ENCODE measurements around the gene CARNS1. TPM values are rescaled to one million over a fixed set of nuclear protein-coding genes. Genes with fewer than 3 reads are reported as not detected.

The CARNS1 gene, protein sequence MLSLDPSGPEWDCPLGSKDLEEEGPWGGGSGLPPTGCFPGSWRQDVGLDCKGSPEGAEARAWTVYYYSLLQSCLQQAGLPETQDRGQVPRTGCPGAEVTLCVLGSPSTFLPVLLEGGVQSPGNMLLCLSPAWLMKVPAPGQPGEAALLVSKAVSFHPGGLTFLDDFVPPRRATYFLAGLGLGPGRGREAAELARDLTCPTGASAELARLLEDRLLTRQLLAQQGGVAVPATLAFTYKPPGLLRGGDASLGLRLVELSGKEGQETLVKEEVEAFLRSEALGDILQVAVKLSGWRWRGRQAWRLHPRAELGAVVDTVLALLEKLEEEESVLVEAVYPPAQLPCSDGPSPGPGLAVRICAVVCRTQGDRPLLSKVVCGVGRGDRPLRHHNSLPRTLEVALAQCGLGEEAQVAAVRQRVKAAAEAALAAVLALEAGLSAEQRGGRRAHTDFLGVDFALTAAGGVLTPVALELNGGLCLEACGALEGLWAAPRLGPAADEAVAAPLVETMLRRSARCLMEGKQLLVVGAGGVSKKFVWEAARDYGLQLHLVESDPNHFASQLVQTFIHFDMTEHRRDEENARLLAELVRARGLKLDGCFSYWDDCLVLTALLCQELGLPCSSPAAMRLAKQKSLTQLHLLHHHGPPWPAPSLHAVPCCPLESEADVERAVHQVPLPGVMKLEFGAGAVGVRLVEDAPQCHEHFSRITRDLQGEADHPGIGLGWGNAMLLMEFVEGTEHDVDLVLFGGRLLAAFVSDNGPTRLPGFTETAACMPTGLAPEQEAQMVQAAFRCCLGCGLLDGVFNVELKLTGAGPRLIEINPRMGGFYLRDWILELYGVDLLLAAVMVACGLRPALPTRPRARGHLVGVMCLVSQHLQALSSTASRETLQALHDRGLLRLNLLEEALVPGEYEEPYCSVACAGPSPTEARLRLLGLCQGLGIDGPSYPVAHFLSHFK
- 0.14 to 0.19 TPM (median 0.14 TPM) in 5 replicates for total RNA-seq (2022; extraction: Qiagen RNA extraction; ENCODE audit: low read depth)

DNA sequence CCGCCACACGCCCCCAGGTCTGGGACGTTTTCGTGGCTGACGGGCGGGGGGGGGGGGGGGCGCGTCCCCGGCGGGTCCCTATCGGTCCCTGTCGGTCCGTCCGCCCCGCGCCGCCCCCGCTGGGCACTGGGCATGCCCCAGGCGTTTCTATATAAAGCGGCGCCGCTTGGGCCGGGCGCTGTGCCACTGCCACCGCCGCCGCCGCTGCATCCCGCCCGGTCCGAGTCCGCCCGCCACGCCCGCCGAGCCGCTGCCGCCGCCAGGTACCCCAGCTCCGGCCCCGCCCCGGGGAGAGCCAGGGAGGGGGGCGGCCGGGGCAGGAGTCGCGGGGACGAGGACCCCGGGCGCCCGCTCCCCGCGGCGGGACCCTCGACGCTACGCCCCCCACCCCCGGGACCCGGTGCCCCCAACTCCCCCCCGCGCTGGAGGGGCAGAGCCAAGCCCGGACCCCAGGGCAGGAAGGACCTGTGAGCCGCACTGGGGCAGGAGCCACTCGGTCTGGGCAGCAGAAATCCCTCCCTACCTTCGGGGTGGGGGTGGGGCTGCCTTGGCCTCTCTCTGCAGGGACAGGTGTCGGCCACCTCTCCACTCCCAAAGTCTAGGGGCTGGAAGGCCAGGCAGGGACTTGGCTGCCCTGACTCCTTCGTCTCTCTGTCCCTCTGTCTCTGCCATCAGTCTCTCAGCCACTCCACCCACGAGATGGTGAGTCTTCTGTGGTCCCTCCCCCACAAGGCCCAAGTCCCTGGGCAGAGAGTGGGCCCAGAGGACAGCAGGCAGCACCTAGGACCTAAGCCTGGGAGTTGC lies at the start of gene CARNS1:
TSS of gene CARNS1 (plus strand) at position 178 of the 804 bp plus-strand sequence. CDS start at position 700, 522 bp downstream.

DNA sequence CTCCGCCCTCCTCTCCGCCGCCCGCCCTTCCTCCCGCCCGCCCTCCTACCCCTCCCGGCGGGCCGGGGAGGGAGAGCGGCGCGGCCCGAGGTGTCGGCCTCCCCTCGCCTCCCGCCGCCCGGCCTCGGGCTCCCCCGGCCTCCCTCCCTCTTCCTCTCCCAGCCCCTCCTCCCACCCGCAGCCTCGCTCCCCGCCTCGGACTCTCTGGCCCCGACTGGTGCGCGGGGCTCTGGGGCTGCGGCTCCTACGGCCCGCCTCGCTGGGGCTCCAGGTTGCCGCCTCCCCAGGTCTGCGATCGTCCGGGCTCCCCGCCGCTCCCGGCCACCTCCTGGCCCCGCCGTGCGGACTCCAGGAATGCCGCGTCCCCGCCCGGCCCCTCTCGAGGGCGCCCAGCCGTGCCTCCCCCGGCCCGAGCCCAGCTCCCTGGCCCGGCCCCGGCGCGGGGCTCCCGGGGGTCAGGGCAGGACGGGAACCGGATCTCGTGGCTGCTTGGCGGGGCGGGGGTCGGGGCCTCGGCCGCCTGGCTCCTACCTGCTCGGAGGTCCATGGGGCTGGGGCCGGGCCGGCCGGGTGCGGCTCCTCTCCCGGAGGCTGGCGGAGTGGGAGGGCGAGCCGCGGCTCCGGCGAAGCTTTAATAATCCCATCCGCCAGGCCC lies 42.4 kb upstream of the CARNS1 start, which contains the start of gene CLCF1:
TSS of gene CLCF1 (minus strand) at position 606 of the 655 bp plus-strand sequence. CDS start at position 547, 59 bp downstream.

DNA sequence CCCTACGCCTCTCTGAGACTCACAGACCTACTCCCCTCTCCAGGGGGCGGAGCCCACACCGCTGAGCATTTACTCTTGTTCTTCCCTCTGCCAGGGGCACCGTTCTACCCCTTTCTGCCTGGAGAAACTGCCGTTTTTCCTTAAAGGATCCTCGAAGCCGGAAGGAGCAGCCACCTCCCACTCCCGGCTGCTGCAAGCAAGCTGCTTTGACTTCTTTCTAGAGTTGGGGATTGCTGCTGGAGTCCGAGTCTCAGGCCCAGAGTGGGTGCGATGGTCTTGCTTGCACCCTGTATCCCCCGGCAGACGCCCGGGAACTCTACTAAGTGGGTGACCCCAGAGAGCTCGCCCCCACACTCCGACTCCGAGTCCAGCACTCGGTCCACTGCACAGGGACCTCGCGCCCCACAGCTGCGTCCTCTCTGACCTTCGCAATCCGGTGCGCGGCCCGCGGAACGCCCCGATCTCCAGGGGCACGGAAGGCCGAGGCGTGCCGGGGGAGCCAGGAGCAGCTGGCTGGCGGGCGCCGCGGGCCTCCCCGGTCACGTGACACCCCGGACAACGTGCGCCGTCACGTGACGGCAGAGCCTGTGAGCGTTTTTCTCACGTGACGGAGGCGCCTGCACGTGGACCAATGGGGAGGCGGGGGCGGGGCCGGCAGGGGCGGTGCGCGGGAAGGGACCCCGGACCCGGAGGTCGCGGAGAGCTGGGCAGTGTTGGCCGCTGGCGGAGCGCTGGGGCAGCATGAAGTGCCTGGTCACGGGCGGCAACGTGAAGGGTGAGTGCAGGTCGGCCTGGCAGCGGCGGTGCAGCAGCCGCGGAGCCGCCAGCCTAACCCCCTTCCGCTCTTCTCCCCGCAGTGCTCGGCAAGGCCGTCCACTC lies 23.9 kb upstream of the CARNS1 start, which contains the start of gene RAD9A:
TSS of gene RAD9A (plus strand) at position 683 of the 879 bp plus-strand sequence. CDS start at position 742, 59 bp downstream.

DNA sequence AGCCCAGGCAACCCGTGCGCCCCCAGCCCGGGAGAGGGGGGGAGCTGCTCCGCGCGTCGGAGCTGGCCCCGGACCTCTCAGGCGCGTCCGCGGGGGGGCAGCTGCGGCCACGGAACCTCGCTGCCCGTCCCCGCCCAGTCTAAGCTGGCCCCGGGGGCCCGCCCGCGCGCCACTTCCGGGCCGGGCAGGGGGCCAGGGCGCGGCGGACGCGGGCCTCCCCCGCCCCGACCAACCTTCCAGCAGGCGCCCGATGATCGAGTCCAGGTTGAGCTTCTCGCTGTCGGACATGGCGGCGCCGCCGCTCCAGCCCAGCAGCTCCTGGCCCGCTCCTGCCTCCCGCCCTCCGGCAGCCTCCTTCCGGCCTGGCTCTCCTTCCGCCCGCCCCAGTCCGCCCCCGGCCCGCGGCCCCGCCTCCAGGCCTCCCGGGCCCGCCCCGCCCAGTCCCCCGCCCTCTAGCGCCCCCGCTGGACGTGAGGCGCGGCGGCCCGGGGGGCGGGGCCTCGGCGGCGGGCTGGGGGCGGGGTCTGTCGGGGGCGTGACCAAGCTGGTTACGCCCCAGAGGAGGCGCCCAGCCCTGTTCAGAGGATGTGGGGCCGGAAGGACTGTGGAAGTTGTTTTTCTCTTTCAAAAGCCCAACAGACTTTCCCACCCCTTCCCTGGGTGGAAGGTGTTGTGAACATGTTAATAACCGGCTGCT lies 13.8 kb upstream of the CARNS1 start, which contains the start of gene PPP1CA:
TSS of gene PPP1CA (minus strand) at position 364 of the 697 bp plus-strand sequence. CDS start at position 288, 76 bp downstream.

DNA sequence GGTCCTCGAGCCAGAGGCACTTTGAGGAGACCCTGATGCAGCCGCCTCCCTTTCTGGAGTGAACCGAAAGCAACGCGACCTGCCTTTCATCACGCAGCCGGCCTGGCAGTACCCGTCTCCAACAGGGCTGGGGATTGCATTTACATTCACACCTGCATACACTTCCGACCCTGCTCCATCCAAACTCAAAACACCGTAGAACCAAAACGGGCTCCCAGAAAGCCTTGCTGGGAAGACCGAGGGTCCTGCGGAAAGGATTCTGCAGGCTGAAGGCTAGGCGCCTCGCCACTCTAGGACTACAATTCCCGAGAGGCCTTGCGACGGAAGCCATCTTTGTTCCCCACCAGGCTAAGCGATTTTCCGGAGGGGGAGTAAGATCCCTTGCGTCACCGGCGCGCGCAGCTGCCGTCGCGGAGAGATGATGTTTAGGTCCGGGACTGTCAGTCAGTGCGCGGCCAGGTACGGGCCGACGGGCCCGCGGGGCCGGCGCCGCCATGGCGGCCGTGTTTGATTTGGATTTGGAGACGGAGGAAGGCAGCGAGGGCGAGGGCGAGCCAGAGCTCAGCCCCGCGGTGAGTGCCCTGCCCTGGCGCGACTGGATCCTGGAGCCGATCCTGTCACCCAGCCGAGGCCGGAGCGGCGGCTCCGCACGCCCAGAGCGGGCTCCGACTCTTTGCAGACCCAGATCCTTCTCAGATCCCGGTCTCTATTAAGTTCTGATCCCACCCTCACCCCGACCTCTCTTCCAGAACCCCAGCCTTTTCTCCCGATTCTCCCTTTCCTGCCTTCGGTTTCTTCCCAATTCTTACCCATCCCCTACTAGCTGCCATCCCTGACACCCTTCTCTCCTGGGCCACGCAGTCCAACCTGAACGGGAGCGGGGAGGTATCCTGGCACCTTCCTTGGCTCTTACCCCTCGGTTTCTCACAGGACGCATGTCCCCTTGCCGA lies 12.8 kb downstream of the CARNS1 start, which contains the start of gene RPS6KB2:
TSS of gene RPS6KB2 (plus strand) at position 443 of the 950 bp plus-strand sequence. CDS start at position 495, 52 bp downstream.

DNA sequence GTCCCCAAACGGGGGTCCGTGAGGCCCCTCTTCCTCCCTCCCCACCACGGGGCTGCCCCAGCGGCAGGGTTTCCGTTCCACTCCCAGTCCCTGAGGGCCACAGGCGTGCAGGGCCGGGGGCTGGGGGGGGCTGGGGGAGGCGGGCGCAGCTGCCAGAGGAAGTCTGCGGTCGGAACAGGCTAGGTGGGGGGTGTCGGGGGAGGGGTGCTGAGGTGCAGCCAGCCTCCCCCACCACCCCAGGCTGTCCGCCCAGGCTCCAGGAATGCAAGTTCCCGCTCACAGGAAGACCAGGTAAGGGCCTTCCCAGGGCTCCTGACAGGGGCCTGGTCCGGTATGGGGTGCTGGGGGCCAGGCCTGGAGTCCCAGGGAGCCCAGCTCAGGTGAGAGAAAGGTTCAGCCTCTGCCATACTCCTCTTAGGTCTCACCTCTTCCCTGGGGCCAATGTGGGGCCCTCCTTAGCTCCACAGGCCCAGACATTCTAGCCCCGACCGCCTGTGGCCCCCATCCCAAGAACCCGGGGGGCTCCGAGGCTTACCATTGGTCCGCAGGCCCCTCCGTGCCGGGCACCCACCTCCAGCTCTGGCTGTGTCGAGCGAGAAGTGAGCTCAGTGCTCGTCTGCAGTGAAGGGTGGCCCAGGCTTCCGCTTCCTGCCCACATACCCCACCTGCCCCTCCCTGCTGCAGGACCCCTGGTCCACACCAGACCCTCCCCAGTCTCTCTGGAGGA lies 21.8 kb downstream of the CARNS1 start, which contains the start of gene PTPRCAP:
TSS of gene PTPRCAP (minus strand) at position 601 of the 727 bp plus-strand sequence. CDS start at position 538, 63 bp downstream.

DNA sequence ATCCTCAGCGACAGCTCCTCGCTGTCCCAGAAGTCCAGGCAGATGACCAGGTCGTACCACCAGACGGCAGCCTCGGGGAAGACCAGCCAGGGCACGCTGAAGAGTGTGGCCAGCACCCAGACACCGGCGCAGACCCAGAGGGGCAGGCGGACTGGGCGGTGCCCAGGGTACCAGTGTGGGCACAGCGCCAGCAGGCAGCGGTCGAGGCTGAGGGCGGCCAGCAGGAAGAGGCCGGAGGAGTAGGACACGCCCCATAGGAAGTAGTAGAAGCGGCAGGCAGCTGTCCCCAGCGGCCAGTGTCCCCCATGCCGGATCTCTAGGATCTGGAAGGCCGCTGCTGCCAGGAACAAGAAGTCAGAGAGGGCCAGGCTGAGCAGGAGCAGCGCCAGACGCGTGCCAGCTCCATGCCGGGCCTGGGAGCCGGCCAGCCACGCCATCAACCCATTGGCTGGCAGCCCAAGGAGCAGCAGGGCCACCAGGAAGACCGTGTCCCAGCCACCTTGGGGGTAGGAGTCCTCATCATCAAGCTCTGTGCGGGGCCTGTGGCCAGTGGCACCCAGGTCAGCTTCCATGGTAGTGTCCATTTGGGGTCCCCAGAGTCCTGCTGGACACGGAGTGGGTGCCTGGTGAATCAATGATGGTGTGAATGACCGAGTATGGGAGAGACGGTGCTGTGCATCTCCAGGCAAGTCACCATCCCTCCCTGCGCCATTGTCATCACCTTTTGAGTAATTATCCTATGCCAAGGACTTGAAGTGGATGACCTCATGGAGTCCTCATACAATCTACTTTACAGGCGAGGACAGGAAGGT lies 36.9 kb downstream of the CARNS1 start, which contains the start of gene GPR152:
TSS of gene GPR152 (minus strand) at position 589 of the 812 bp plus-strand sequence. CDS start at position 584, 5 bp downstream.

DNA sequence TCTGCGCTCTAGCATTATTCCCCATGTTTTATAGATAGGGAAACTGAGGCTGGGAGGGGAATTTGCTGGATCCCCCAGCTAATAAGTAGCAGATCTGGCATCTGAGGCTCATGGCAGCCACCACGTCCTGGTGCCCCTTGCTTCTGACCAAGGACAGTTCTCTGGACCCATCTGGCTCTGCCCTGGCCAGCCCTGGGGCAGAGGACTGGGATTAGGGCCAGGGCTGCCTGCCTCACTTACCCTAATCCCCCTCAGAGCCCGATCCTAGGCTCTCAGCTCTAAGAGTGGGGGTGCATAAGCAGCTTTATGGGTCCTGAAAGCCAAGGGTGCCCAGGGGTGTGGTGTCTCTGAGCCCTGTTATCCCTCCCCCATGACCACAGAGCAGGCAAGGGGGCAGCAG lies 39.6 kb downstream of the CARNS1 start, which contains the start of gene CABP4:
TSS of gene CABP4 (plus strand) at position 301 of the 400 bp plus-strand sequence. CDS start at position 371, 70 bp downstream.

DNA sequence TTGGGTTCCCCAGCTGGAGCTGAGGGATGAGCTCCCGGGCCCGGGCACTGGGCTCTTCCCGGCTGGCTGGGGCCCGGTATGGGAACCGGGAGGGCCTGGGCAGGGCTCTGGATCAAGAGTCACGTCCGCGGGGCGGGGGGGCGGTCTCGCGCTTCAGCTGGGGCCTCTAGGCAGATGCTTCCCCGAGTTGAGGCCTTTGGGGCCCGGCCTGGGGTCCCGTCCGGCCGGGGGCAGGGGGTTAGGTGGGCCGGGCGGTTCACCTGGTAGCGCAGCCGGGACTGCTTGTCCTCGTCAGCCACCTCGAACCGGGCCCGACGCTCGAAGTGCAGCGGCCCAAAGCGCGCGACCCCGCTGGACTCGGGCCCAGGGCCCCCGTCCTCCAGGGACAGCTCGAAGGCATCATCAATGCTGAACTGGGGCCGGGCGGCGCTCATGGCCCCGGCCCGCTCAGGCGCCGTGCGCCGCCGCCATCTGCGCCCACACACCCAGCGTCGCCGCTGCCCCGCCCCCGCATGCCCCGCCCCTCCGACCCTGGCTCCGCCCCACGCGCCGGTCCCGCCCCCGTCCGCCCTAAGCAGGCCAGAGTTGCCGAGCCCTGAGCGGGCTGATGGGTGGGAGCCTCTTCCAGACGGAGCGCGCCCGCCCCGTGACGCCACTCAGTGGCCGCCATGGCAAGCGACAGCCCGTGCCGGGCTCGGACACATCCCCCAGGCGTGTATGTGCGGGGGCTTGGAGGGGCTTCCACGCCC lies 53.5 kb downstream of the CARNS1 start, which contains the start of gene TMEM134:
TSS of gene TMEM134 (minus strand) at position 493 of the 749 bp plus-strand sequence. CDS start at position 434, 59 bp downstream.

Other genes starting within 250 kb of the CARNS1 start
- gene GRK2, start 149.2 kb upstream of the CARNS1 start, total RNA-seq (2022; extraction: Qiagen RNA extraction; ENCODE audit: low read depth), result 25.8 to 39.1 TPM (median 36.4 TPM) in 5 replicates
- gene ANKRD13D, start 126.4 kb upstream of the CARNS1 start, total RNA-seq (2022; extraction: Qiagen RNA extraction; ENCODE audit: low read depth), result 18.7 to 29.1 TPM (median 26.9 TPM) in 5 replicates
- 16.6 to 32.1 TPM (median 27.6 TPM) in 5 replicates for gene SSH3, start 112.1 kb upstream of the CARNS1 start, total RNA-seq (2022; extraction: Qiagen RNA extraction; ENCODE audit: low read depth)
- gene POLD4, start 62.1 kb upstream of the CARNS1 start, total RNA-seq (2022; extraction: Qiagen RNA extraction; ENCODE audit: low read depth), result 192 to 253 TPM (median 224 TPM) in 5 replicates
- 49.7 to 54.8 TPM (median 52.5 TPM) in 5 replicates for gene CLCF1, start 42.1 kb upstream of the CARNS1 start, total RNA-seq (2022; extraction: Qiagen RNA extraction; ENCODE audit: low read depth)
- 23.3 to 34.3 TPM (median 31.1 TPM) in 5 replicates for gene RAD9A, start 23.7 kb upstream of the CARNS1 start, total RNA-seq (2022; extraction: Qiagen RNA extraction; ENCODE audit: low read depth)
- 267 to 305 TPM (median 288 TPM) in 5 replicates for gene PPP1CA, start 13.8 kb upstream of the CARNS1 start, total RNA-seq (2022; extraction: Qiagen RNA extraction; ENCODE audit: low read depth)
- gene TBC1D10C, start 11.6 kb upstream of the CARNS1 start, total RNA-seq (2022; extraction: Qiagen RNA extraction; ENCODE audit: low read depth), result 0.09 to 0.16 TPM in 2 of 5 replicates, not detected in the others
- 41.3 to 50.1 TPM (median 47.5 TPM) in 5 replicates for gene RPS6KB2, start 12.8 kb downstream of the CARNS1 start, total RNA-seq (2022; extraction: Qiagen RNA extraction; ENCODE audit: low read depth)
- gene PTPRCAP, start 22.0 kb downstream of the CARNS1 start, total RNA-seq (2022; extraction: Qiagen RNA extraction; ENCODE audit: low read depth), result 0.15 to 0.36 TPM (median 0.23 TPM) in 5 replicates
- 49.1 to 60.0 TPM (median 56.1 TPM) in 5 replicates for gene CORO1B, start 27.8 kb downstream of the CARNS1 start, total RNA-seq (2022; extraction: Qiagen RNA extraction; ENCODE audit: low read depth)
- 0.08 TPM in 1 of 5 replicates, not detected in the others for gene GPR152, start 37.1 kb downstream of the CARNS1 start, total RNA-seq (2022; extraction: Qiagen RNA extraction; ENCODE audit: low read depth)
- gene CABP4, start 39.7 kb downstream of the CARNS1 start, total RNA-seq (2022; extraction: Qiagen RNA extraction; ENCODE audit: low read depth), result not detected in 5 replicates
- 50.2 to 66.2 TPM (median 60.8 TPM) in 5 replicates for gene TMEM134, start 53.6 kb downstream of the CARNS1 start, total RNA-seq (2022; extraction: Qiagen RNA extraction; ENCODE audit: low read depth)
- 39.1 to 45.8 TPM (median 45.1 TPM) in 5 replicates for gene AIP, start 67.3 kb downstream of the CARNS1 start, total RNA-seq (2022; extraction: Qiagen RNA extraction; ENCODE audit: low read depth)
- 32.3 to 48.6 TPM (median 44.4 TPM) in 5 replicates for gene PITPNM1, start 89.7 kb downstream of the CARNS1 start, total RNA-seq (2022; extraction: Qiagen RNA extraction; ENCODE audit: low read depth)
- 61.9 to 88.0 TPM (median 79.3 TPM) in 5 replicates for gene CDK2AP2, start 92.5 kb downstream of the CARNS1 start, total RNA-seq (2022; extraction: Qiagen RNA extraction; ENCODE audit: low read depth)
- not detected in 5 replicates for gene CABP2, start 107.8 kb downstream of the CARNS1 start, total RNA-seq (2022; extraction: Qiagen RNA extraction; ENCODE audit: low read depth)
- gene GSTP1, start 168.1 kb downstream of the CARNS1 start, total RNA-seq (2022; extraction: Qiagen RNA extraction; ENCODE audit: low read depth), result 1,438 to 1,735 TPM (median 1,655 TPM) in 5 replicates
- gene NDUFV1, start 191.3 kb downstream of the CARNS1 start, total RNA-seq (2022; extraction: Qiagen RNA extraction; ENCODE audit: low read depth), result 137 to 152 TPM (median 143 TPM) in 5 replicates
- gene NUDT8, start 214.3 kb downstream of the CARNS1 start, total RNA-seq (2022; extraction: Qiagen RNA extraction; ENCODE audit: low read depth), result 7.0 to 17.2 TPM (median 12.8 TPM) in 5 replicates
- gene TBX10, start 224.1 kb downstream of the CARNS1 start, total RNA-seq (2022; extraction: Qiagen RNA extraction; ENCODE audit: low read depth), result not detected in 5 replicates
- gene ACY3, start 235.1 kb downstream of the CARNS1 start, total RNA-seq (2022; extraction: Qiagen RNA extraction; ENCODE audit: low read depth), result 0.77 to 1.8 TPM (median 1.4 TPM) in 5 replicates